Neural crest cell (in vitro differentiated cells): ENCODE measurements around the gene ZNF516. TPM values are rescaled to one million over a fixed set of nuclear protein-coding genes. Genes with fewer than 3 reads are reported as not detected.

Experiments
- DNase-seq: peaks from one replicate; pipeline ENCODE4 v3.0.0; 2021; ENCODE audit warnings: low read depth, mixed read lengths, low spot score
- H3K27ac Mint-ChIP-seq: one replicate; pipeline ENCODE4 v1.8.0; 2021; ENCODE audit warnings: mild to moderate bottlenecking, mixed read lengths; ENCODE audit not compliant: unreplicated experiment
- H3K27me3 Mint-ChIP-seq: 2 replicates; pipeline ENCODE4 v1.8.0; 2021; ENCODE audit warnings: low read depth, mild to moderate bottlenecking, mixed read lengths
- H3K36me3 Mint-ChIP-seq: 2 replicates; pipeline ENCODE4 v1.8.0; 2021; ENCODE audit warnings: low read depth, mild to moderate bottlenecking, mixed read lengths
- H3K4me1 Mint-ChIP-seq: 2 replicates; pipeline ENCODE4 v1.8.0; 2021; ENCODE audit warnings: mixed read lengths
- H3K4me3 Mint-ChIP-seq: one replicate; pipeline ENCODE4 v1.8.0; 2021; ENCODE audit warnings: mild to moderate bottlenecking, mixed read lengths
- H3K9me3 Mint-ChIP-seq: 2 replicates; pipeline ENCODE4 v1.8.0; 2021; ENCODE audit warnings: mixed read lengths
- CTCF ChIP-seq: fragments of 200-600 bp; sonication (generic); conservative IDR thresholded peaks from 2 replicates; pipeline ENCODE4 v1.5.0; 2021; ENCODE audit warnings: antibody characterized with exemption, mild to moderate bottlenecking
- total RNA-seq: library from RNA; stranded (reverse); gene quantifications from 2 replicates; pipeline ENCODE4 v1.2.1, GENCODE V29; 2021

Gene ZNF516
- total RNA-seq, 1 donor from 2014 or later: 91.2 TPM

GRCh38 chr18:76524477-76524876 is 29.4 kb upstream of the ZNF516 start:
- no peak overlapping the region for H3K4me3 Mint-ChIP-seq
- peaks cover 68% of the 10 kb centered on the region for H3K4me1 Mint-ChIP-seq
- no peak overlapping the region for H3K27ac Mint-ChIP-seq
- TF ChIP-seq CTCF: no peak
- no peaks in the 10 kb centered on the region for H3K27me3 Mint-ChIP-seq
- no peaks in the 10 kb centered on the region for H3K36me3 Mint-ChIP-seq
- DNase-seq: no peak
- H3K9me3 Mint-ChIP-seq: no peaks in the 10 kb centered on the region

GRCh38 chr18:76522551-76522950 is 27.5 kb upstream of the ZNF516 start:
- no peak for DNase-seq
- Mint-ChIP-seq H3K4me1 (peaks cover 69% of the 10 kb centered on the region), H3K27me3 (no peaks in the 10 kb centered on the region), H3K36me3 (no peaks in the 10 kb centered on the region), H3K9me3 (no peaks in the 10 kb centered on the region), H3K27ac (peak overlapping the region; percentile 43), H3K4me3 (peak overlapping the region; percentile 61)
- no peak for TF ChIP-seq CTCF

- H3K27ac Mint-ChIP-seq: peak overlapping the region; percentile 39
- no peaks in the 10 kb centered on the region for H3K9me3 Mint-ChIP-seq
- TF ChIP-seq CTCF: no peak
- H3K4me1 Mint-ChIP-seq: peaks cover 72% of the 10 kb centered on the region
- no peaks in the 10 kb centered on the region for H3K27me3 Mint-ChIP-seq
- no peaks in the 10 kb centered on the region for H3K36me3 Mint-ChIP-seq
- H3K4me3 Mint-ChIP-seq: peak overlapping the region; percentile 21
- peak; percentile 42 for DNase-seq
Measured at GRCh38 chr18:76522122-76522503, 27.1 kb upstream of the ZNF516 start.

- Mint-ChIP-seq H3K27ac (peak overlapping the region; percentile 82), H3K9me3 (no peaks in the 10 kb centered on the region), H3K4me3 (peak overlapping the region; percentile 21), H3K36me3 (no peaks in the 10 kb centered on the region), H3K4me1 (peaks cover 70% of the 10 kb centered on the region), H3K27me3 (no peaks in the 10 kb centered on the region)
- TF ChIP-seq CTCF: no peak
- no peak for DNase-seq
Measured at GRCh38 chr18:76521417-76522121, 26.5 kb upstream of the ZNF516 start.

- H3K4me1 Mint-ChIP-seq: peaks cover 51% of the 10 kb centered on the region
- peak overlapping the region; percentile 95 for H3K27ac Mint-ChIP-seq
- H3K27me3 Mint-ChIP-seq: no peaks in the 10 kb centered on the region
- no peaks in the 10 kb centered on the region for H3K36me3 Mint-ChIP-seq
- peak overlapping the region; percentile 88 for H3K4me3 Mint-ChIP-seq
- TF ChIP-seq CTCF: peak; percentile 25
- no peaks in the 10 kb centered on the region for H3K9me3 Mint-ChIP-seq
- DNase-seq: no peak
Measured at GRCh38 chr18:76518860-76519538, 24.0 kb upstream of the ZNF516 start.
